DMS53 treated with DMSO at 0.1 percent for 48 hours (cell line): ENCODE measurements around the gene GPM6B.

ENCODE experiments used
- DNase-seq: peaks from one replicate; lab custom pipeline; 2025; ENCODE audit not compliant: unreplicated experiment; lab: John Stamatoyannopoulos, UW

GPM6B gene

GRCh38 chrX:13816643-13817627 lies at the start of gene GPM6B:
TSS of gene GPM6B (minus strand) at chrX:13817093. CDS start at chrX:13816904, 189 bp downstream.
- DNase-seq, result no peak

- DNase-seq, result no peak
Observed at GRCh38 chrX:13864264-13864663, 47.4 kb upstream of the GPM6B start.

- no peak for DNase-seq
Observed at GRCh38 chrX:13863324-13863723, 46.4 kb upstream of the GPM6B start.

GRCh38 chrX:13859724-13860123 lies 42.8 kb upstream of the GPM6B start:
- no peak for DNase-seq

- DNase-seq, result no peak
Observed at GRCh38 chrX:13857804-13858203, 40.9 kb upstream of the GPM6B start.

GRCh38 chrX:13855689-13856450 lies 39.0 kb upstream of the GPM6B start:
- no peak for DNase-seq

- DNase-seq, result no peak
Observed at GRCh38 chrX:13854003-13854402, 37.1 kb upstream of the GPM6B start.

- no peak for DNase-seq
Observed at GRCh38 chrX:13852001-13852695, 35.3 kb upstream of the GPM6B start.

- DNase-seq, result no peak
Observed at GRCh38 chrX:13845721-13846378, 29.0 kb upstream of the GPM6B start.

GRCh38 chrX:13843150-13843721 lies 26.3 kb upstream of the GPM6B start:
- DNase-seq, result no peak

- DNase-seq, result no peak
Observed at GRCh38 chrX:13840121-13840520, 23.2 kb upstream of the GPM6B start.

GRCh38 chrX:13837290-13837745 lies 20.4 kb upstream of the GPM6B start:
- no peak for DNase-seq

GRCh38 chrX:13836575-13836974 lies 19.7 kb upstream of the GPM6B start:
- DNase-seq, result no peak

- no peak for DNase-seq
Observed at GRCh38 chrX:13835825-13836224, 18.9 kb upstream of the GPM6B start.

GRCh38 chrX:13834355-13834754 lies 17.5 kb upstream of the GPM6B start:
- no peak for DNase-seq

- DNase-seq, result no peak
Observed at GRCh38 chrX:13829983-13830382, 13.1 kb upstream of the GPM6B start.

- DNase-seq, result no peak
Observed at GRCh38 chrX:13828392-13828791, 11.5 kb upstream of the GPM6B start.

- DNase-seq, result no peak
Observed at GRCh38 chrX:13827298-13828090, 10.6 kb upstream of the GPM6B start.

- DNase-seq, result no peak
Observed at GRCh38 chrX:13826770-13827169, 9.9 kb upstream of the GPM6B start.
